ENCODE measurements around the gene ILK. TPM values are rescaled to one million over a fixed set of nuclear protein-coding genes. Genes with fewer than 3 reads are reported as not detected.

The ILK gene
- total RNA-seq, 1 donor from 2014 or later, result 183 TPM

- no peak for TF ChIP-seq CTCF (IDR thresholded peaks at IDR 0.05; ENCODE audit: unreplicated experiment)
- Mint-ChIP-seq H3K27ac (ENCODE audit: unreplicated experiment) (no peak overlapping the region), H3K4me1 (ENCODE audit: unreplicated experiment) (peaks cover 17% of the 10 kb centered on the region), H3K4me3 (ENCODE audit: unreplicated experiment) (no peak overlapping the region), H3K27me3 (ENCODE audit: unreplicated experiment) (no peaks in the 10 kb centered on the region), H3K36me3 (ENCODE audit: low read depth, unreplicated experiment) (peaks cover 14% of the 10 kb centered on the region), H3K9me3 (ENCODE audit: unreplicated experiment) (no peaks in the 10 kb centered on the region)
- no peak for DNase-seq (ENCODE audit: low spot score)
Measured at GRCh38 chr11:6579681-6580080, 23.9 kb upstream of the ILK start.

GRCh38 chr11:6583584-6583983 lies 20.0 kb upstream of the ILK start:
- TF ChIP-seq CTCF (IDR thresholded peaks at IDR 0.05; ENCODE audit: unreplicated experiment), result no peak
- Mint-ChIP-seq H3K4me1 (ENCODE audit: unreplicated experiment) (no peaks in the 10 kb centered on the region), H3K4me3 (ENCODE audit: unreplicated experiment) (no peak overlapping the region), H3K36me3 (ENCODE audit: low read depth, unreplicated experiment) (peaks cover 18% of the 10 kb centered on the region), H3K9me3 (ENCODE audit: unreplicated experiment) (no peaks in the 10 kb centered on the region), H3K27ac (ENCODE audit: unreplicated experiment) (no peak overlapping the region), H3K27me3 (ENCODE audit: unreplicated experiment) (no peaks in the 10 kb centered on the region)
- DNase-seq (ENCODE audit: low spot score), result no peak

- H3K27ac Mint-ChIP-seq (ENCODE audit: unreplicated experiment), result no peak overlapping the region
- DNase-seq (ENCODE audit: low spot score), result no peak
- TF ChIP-seq CTCF (IDR thresholded peaks at IDR 0.05; ENCODE audit: unreplicated experiment), result no peak
- no peaks in the 10 kb centered on the region for H3K27me3 Mint-ChIP-seq (ENCODE audit: unreplicated experiment)
- no peaks in the 10 kb centered on the region for H3K4me1 Mint-ChIP-seq (ENCODE audit: unreplicated experiment)
- H3K4me3 Mint-ChIP-seq (ENCODE audit: unreplicated experiment), result no peak overlapping the region
- H3K36me3 Mint-ChIP-seq (ENCODE audit: low read depth, unreplicated experiment), result peaks cover 18% of the 10 kb centered on the region
- no peaks in the 10 kb centered on the region for H3K9me3 Mint-ChIP-seq (ENCODE audit: unreplicated experiment)
Measured at GRCh38 chr11:6584528-6584927, 19.0 kb upstream of the ILK start.

- DNase-seq (ENCODE audit: low spot score), result no peak
- Mint-ChIP-seq H3K4me3 (ENCODE audit: unreplicated experiment) (no peak overlapping the region), H3K9me3 (ENCODE audit: unreplicated experiment) (no peaks in the 10 kb centered on the region), H3K4me1 (ENCODE audit: unreplicated experiment) (no peaks in the 10 kb centered on the region), H3K27me3 (ENCODE audit: unreplicated experiment) (no peaks in the 10 kb centered on the region), H3K36me3 (ENCODE audit: low read depth, unreplicated experiment) (peaks cover 19% of the 10 kb centered on the region), H3K27ac (ENCODE audit: unreplicated experiment) (no peak overlapping the region)
- no peak for TF ChIP-seq CTCF (IDR thresholded peaks at IDR 0.05; ENCODE audit: unreplicated experiment)
Measured at GRCh38 chr11:6586434-6587359, 16.9 kb upstream of the ILK start.

- DNase-seq (ENCODE audit: low spot score), result no peak
- H3K27me3 Mint-ChIP-seq (ENCODE audit: unreplicated experiment), result no peaks in the 10 kb centered on the region
- peaks cover 18% of the 10 kb centered on the region for H3K36me3 Mint-ChIP-seq (ENCODE audit: low read depth, unreplicated experiment)
- no peak overlapping the region for H3K4me3 Mint-ChIP-seq (ENCODE audit: unreplicated experiment)
- no peaks in the 10 kb centered on the region for H3K9me3 Mint-ChIP-seq (ENCODE audit: unreplicated experiment)
- no peaks in the 10 kb centered on the region for H3K4me1 Mint-ChIP-seq (ENCODE audit: unreplicated experiment)
- TF ChIP-seq CTCF (IDR thresholded peaks at IDR 0.05; ENCODE audit: unreplicated experiment), result no peak
- no peak overlapping the region for H3K27ac Mint-ChIP-seq (ENCODE audit: unreplicated experiment)
Measured at GRCh38 chr11:6587360-6587953, 16.1 kb upstream of the ILK start.

Data from endothelial cell (in vitro differentiated cells).